Measurements from ENCODE around the gene TMEM69.
"Not testable (repeated sequence)": the region's sequence is repeated elsewhere in the genome, so short reads cannot be mapped to it uniquely, and the experiment has no call there.

The TMEM69 gene

GRCh38 chr1:45676553-45676952 is 11.4 kb upstream of the TMEM69 start:
- DNase-seq (ENCODE audit: low read depth in 1 of 2, low spot score in 1 of 2); H3K27me3 ChIP-seq (ENCODE audit: insufficient read depth, poor library complexity, severe bottlenecking); H3K27ac ChIP-seq (replicated peaks); H3K4me3 ChIP-seq (replicated peaks; ENCODE audit: insufficient read depth, low read length): not testable (repeated sequence)

- no peak for TF ChIP-seq GABPA (IDR thresholded peaks at IDR 0.05; ENCODE audit: low read depth)
- no peak for TF ChIP-seq CTCF (IDR thresholded peaks at IDR 0.05; ENCODE audit: insufficient read depth, low read length)
- no peak for TF ChIP-seq REST (IDR thresholded peaks at IDR 0.05; ENCODE audit: insufficient replicate concordance, low read depth)
- no peak for TF ChIP-seq POLR2AphosphoS5 (IDR thresholded peaks at IDR 0.05; ENCODE audit: low read depth)
- no peak for TF ChIP-seq SPI1 (IDR thresholded peaks at IDR 0.05; ENCODE audit: borderline replicate concordance, low read depth)
- H3K4me3 ChIP-seq (replicated peaks; ENCODE audit: insufficient read depth, low read length) = no peak overlapping the region
- no peaks in the 10 kb centered on the region for H3K27me3 ChIP-seq (ENCODE audit: insufficient read depth, poor library complexity, severe bottlenecking)
- no peak overlapping the region for H3K27ac ChIP-seq (replicated peaks)
- no peak for DNase-seq (ENCODE audit: low read depth in 1 of 2, low spot score in 1 of 2)
These were observed 10.2 kb upstream of the TMEM69 start for GRCh38 chr1:45677751-45678245.

GRCh38 chr1:45678489-45678888 is 9.5 kb upstream of the TMEM69 start:
- no peaks in the 10 kb centered on the region for H3K27me3 ChIP-seq (ENCODE audit: insufficient read depth, poor library complexity, severe bottlenecking)
- TF ChIP-seq GABPA (IDR thresholded peaks at IDR 0.05; ENCODE audit: low read depth) = no peak
- TF ChIP-seq SPI1 (IDR thresholded peaks at IDR 0.05; ENCODE audit: borderline replicate concordance, low read depth) = no peak
- no peak for TF ChIP-seq REST (IDR thresholded peaks at IDR 0.05; ENCODE audit: insufficient replicate concordance, low read depth)
- no peak for TF ChIP-seq POLR2AphosphoS5 (IDR thresholded peaks at IDR 0.05; ENCODE audit: low read depth)
- no peak for TF ChIP-seq CTCF (IDR thresholded peaks at IDR 0.05; ENCODE audit: insufficient read depth, low read length)
- no peak for DNase-seq (ENCODE audit: low read depth in 1 of 2, low spot score in 1 of 2)
- H3K4me3 ChIP-seq (replicated peaks; ENCODE audit: insufficient read depth, low read length) = no peak overlapping the region
- H3K27ac ChIP-seq (replicated peaks) = no peak overlapping the region

GRCh38 chr1:45679123-45679522 is 8.9 kb upstream of the TMEM69 start:
- DNase-seq (ENCODE audit: low read depth in 1 of 2, low spot score in 1 of 2) = peak in 1 of 2 experiments; percentile 9
- H3K27ac ChIP-seq (replicated peaks) = no peak overlapping the region
- TF ChIP-seq SPI1 (IDR thresholded peaks at IDR 0.05; ENCODE audit: borderline replicate concordance, low read depth) (no peak), GABPA (IDR thresholded peaks at IDR 0.05; ENCODE audit: low read depth) (no peak), CTCF (IDR thresholded peaks at IDR 0.05; ENCODE audit: insufficient read depth, low read length) (no peak), POLR2AphosphoS5 (IDR thresholded peaks at IDR 0.05; ENCODE audit: low read depth) (no peak)
- H3K4me3 ChIP-seq (replicated peaks; ENCODE audit: insufficient read depth, low read length) = no peak overlapping the region
- no peaks in the 10 kb centered on the region for H3K27me3 ChIP-seq (ENCODE audit: insufficient read depth, poor library complexity, severe bottlenecking)
